GM18498 (cell line): ENCODE results near the gene UNC13C.
"Not testable (repeated sequence)": the region's sequence is repeated elsewhere in the genome, so short reads cannot be mapped to it uniquely, and the experiment has no call there.

Source experiments
- ATAC-seq: cut with Tn5 transposase; IDR thresholded peaks from one replicate; pipeline ENCODE4 v1.9.1; 2021; ENCODE audit warnings: mild to moderate bottlenecking, moderate library complexity; ENCODE audit not compliant: unreplicated experiment

UNC13C gene

GRCh38 chr15:54424171-54424570, 445.9 kb downstream of the UNC13C start:
- ATAC-seq: no peak

- no peak for ATAC-seq
Measured at GRCh38 chr15:54428596-54428995, 450.4 kb downstream of the UNC13C start.

GRCh38 chr15:54450288-54450687, 472.0 kb downstream of the UNC13C start:
- ATAC-seq: not testable (repeated sequence)

GRCh38 chr15:54456413-54456812, 478.2 kb downstream of the UNC13C start:
- ATAC-seq: no peak

GRCh38 chr15:54462511-54462913, 484.3 kb downstream of the UNC13C start:
- no peak for ATAC-seq

- no peak for ATAC-seq
Measured at GRCh38 chr15:54481819-54482218, 503.6 kb downstream of the UNC13C start.

GRCh38 chr15:54482251-54482650, 504.0 kb downstream of the UNC13C start:
- no peak for ATAC-seq

- no peak for ATAC-seq
Measured at GRCh38 chr15:54500330-54500729, 522.1 kb downstream of the UNC13C start.

- no peak for ATAC-seq
Measured at GRCh38 chr15:54502416-54503075, 524.3 kb downstream of the UNC13C start.

GRCh38 chr15:54504695-54505094, 526.5 kb downstream of the UNC13C start:
- no peak for ATAC-seq

- no peak for ATAC-seq
Measured at GRCh38 chr15:54506977-54507524, 528.8 kb downstream of the UNC13C start.

GRCh38 chr15:54514601-54515000, 536.4 kb downstream of the UNC13C start:
- no peak for ATAC-seq

- ATAC-seq: no peak
Measured at GRCh38 chr15:54515664-54516582, 537.7 kb downstream of the UNC13C start.

- no peak for ATAC-seq
Measured at GRCh38 chr15:54517366-54517765, 539.1 kb downstream of the UNC13C start.

- no peak for ATAC-seq
Measured at GRCh38 chr15:54518156-54518882, 540.1 kb downstream of the UNC13C start.

- peak; percentile 87 for ATAC-seq
Measured at GRCh38 chr15:54519577-54519976, 541.3 kb downstream of the UNC13C start.

GRCh38 chr15:54520616-54521015, 542.4 kb downstream of the UNC13C start:
- ATAC-seq: no peak

GRCh38 chr15:54521206-54521605, 543.0 kb downstream of the UNC13C start:
- no peak for ATAC-seq

GRCh38 chr15:54528021-54528420, 549.8 kb downstream of the UNC13C start:
- ATAC-seq: no peak

- no peak for ATAC-seq
Measured at GRCh38 chr15:54540721-54541120, 562.5 kb downstream of the UNC13C start.

GRCh38 chr15:54547491-54547890, 569.2 kb downstream of the UNC13C start:
- no peak for ATAC-seq
